Measurements from ENCODE around the gene PRAMEF33. TPM values are rescaled to one million over a fixed set of nuclear protein-coding genes. Genes with fewer than 3 reads are reported as not detected.
"Not testable (repeated sequence)": the region's sequence is repeated elsewhere in the genome, so short reads cannot be mapped to it uniquely, and the experiment has no call there.

PRAMEF33 gene, protein sequence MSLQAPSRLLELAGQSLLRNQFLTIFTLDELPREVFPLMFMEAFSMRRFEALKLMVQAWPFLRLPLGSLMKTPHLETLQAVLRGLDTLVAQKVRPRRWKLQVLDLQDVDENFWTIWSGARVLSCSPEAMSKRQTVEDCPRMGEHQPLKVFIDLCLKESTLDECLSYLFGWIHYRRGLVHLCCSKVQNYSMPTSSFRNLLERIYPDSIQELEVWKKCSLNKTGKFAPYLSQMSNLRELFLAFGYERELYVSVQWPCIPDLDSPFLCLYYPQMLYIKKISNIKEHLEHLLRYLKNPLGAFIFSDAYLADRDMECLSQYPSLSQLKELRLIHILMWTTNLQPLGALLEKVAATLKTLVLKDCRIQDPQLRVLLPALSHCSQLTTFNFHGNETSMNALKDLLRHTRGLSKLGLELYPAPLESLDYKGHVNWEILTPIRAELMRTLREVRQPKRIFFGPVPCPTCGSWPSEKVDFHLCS
- not detected for polyA plus RNA-seq (ENCODE audit: insufficient read length)

DNA sequence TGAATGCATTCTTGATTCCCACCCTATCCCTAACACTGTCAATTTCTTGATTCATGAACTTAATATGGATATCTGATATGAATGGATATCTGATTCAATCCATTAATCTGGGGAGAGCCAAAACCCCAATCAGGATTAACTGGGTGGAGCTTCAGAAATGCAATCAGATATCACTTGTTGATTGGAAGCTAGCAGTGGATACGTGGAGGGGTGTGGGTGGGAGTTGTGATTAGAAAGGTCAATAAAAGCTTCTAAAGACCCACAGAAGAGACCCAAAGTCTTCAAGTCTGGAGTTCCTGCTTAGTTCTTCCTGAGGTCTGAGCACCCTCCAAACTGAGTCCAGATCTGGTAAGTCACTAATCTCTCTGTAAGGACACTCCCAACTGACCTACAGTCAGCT, at the start of gene PRAMEF33:
Gene PRAMEF33, plus strand, starts transcription at position 301 of the 400 bp plus-strand sequence. CDS start 2,416 bp downstream, outside the sequence.
- DNase-seq: not testable (repeated sequence)

- DNase-seq: not testable (repeated sequence)
Measured at GRCh38 chr1:13253898-13254297, 49.4 kb upstream of the PRAMEF33 start, which contains the start of gene PRAMEF5. TSS of gene PRAMEF5 (plus strand) at chr1:13254198. CDS start at chr1:13259269, 5,071 bp downstream.

DNA sequence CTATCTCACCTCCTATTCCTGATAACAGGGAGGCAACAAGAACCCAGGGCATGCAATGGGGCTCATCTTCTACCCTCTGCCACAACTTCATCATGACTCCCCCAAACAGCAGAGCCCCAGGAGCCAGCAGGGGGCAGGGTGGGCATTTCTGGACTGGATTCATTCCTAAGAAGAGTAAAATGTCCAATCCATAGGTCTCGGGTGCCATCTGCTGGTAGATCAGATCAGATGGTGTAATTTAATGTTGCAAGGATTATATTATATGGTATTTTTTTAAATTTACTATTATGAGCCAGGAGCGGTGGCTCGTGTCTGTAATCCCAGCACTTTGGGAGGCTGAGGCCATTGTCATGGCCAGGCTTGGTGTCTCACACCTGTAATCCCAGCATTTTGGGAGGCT, 38.2 kb upstream of the PRAMEF33 start:
- DNase-seq: not testable (repeated sequence)

- not testable (repeated sequence) for DNase-seq
Measured at GRCh38 chr1:13277016-13277415, 26.3 kb upstream of the PRAMEF33 start.

- DNase-seq: not testable (repeated sequence)
Measured at GRCh38 chr1:13279617-13280016, 23.7 kb upstream of the PRAMEF33 start.

- DNase-seq: not testable (repeated sequence)
Measured at GRCh38 chr1:13285037-13285436, 18.3 kb upstream of the PRAMEF33 start, which contains the start of gene PRAMEF8. TSS of gene PRAMEF8 (minus strand) at chr1:13285137. CDS start at chr1:13284091, 1,046 bp downstream.

DNA sequence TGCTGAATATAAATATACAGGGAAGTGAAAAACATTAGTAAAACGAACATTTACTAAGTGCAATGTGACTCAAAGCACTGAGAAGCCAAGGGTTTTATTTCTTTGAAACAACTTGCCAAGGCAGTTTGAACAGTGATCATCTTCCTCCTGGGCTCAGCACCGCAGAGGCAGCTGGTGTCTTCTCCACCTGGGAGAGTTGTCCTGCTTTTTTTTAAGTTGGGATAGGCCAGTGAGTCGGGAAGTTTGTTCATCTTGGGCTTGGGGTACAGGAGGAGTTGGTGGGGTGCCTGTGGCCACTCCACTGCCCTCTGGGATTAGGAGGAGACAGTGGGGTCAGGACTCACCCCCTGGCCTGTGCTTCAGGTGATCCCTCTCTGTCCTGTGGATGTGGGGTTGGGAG, 14.3 kb upstream of the PRAMEF33 start:
- not testable (repeated sequence) for DNase-seq

GRCh38 chr1:13297216-13297931, 6.0 kb upstream of the PRAMEF33 start:
- DNase-seq: not testable (repeated sequence)

- DNase-seq: not testable (repeated sequence)
Measured at GRCh38 chr1:13298699-13299098, 4.6 kb upstream of the PRAMEF33 start.

GRCh38 chr1:13302197-13302596, 1.1 kb upstream of the PRAMEF33 start:
- not testable (repeated sequence) for DNase-seq

DNA sequence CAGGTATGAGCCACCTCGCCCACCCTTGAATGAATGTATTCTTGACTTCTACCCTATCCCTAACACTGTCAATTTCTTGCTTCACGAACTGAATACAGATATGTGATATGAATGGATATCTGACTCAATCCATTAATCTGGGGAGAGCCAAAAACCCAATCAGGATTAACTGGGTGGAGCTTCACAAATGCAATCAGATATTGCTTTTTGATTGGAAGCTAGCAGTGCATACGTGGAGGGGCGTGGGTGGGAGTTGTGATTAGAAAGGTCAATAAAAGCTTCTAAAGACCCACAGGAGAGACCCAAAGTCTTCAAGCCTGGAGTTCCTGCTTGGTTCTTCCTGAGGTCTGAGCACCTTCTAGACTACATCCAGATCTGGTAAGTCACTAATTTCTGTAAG, 11.9 kb downstream of the PRAMEF33 start, which contains the start of gene PRAMEF15:
Gene PRAMEF15, plus strand, starts transcription at position 301 of the 400 bp plus-strand sequence. CDS start 2,827 bp downstream, outside the sequence.
- DNase-seq: not testable (repeated sequence)

DNA sequence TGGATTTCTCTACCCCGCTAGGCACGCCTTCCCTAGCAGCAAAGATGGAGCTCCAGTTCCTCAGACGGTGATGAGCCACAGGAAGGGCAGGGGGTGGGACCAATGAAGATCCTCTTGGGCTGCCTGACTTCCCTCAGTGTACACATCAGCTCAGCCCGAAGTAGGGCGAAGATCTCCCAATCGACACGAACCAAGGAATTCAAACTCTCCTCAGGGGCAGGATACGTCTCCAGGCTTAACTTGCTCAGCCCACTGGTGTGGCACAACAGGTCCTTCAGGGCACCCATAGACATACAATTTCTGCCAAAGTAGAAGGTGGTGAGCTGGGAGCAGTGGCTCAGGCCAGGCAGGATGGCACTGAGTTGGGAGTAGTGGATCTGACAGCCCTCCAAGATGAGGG, 39.2 kb downstream of the PRAMEF33 start:
- not testable (repeated sequence) for DNase-seq

- not testable (repeated sequence) for DNase-seq
Measured at GRCh38 chr1:13347034-13347433, 43.7 kb downstream of the PRAMEF33 start, which contains the start of gene PRAMEF14. TSS of gene PRAMEF14 (minus strand) at chr1:13347134. CDS start at chr1:13345314, 1,820 bp downstream.

DNA sequence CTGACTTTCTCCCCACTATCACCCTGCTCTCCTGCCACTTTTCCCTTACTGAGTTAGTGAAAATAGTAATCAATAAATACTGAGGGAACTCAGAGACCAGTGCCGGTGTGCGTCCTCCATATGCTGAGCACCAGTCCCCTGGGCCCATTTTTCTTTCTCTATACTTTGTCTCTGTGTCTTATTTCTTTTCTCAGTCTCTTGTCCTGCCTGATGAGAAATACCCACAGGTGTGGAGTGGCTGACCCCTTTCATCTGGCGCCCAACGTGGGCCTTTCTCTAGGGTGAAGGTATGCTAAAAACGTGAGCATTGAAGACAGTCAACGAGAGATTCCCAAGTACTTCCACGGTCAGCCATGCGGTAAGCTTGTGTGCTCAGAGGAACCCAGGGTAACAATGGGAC, 50.1 kb downstream of the PRAMEF33 start:
- not testable (repeated sequence) for DNase-seq

DNA sequence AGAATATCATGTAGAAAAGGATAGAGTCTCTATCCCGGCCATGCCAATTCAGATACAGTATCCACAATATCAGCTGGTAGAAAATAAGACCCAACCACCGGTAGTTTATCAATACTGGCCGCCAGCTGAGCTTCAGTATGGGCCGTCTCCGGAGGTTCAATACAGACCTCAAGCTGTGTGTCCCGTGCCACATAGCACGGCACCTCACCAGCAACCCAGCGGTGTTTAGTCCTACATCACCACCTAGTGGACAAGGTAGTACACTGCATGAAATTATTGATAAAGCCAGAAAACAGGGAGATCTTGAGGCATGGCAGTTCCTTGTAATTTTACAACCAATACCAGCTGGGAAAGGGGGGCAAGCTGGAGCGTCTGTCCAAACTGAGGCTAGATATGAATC, 51.1 kb downstream of the PRAMEF33 start:
- DNase-seq: not testable (repeated sequence)

DNA sequence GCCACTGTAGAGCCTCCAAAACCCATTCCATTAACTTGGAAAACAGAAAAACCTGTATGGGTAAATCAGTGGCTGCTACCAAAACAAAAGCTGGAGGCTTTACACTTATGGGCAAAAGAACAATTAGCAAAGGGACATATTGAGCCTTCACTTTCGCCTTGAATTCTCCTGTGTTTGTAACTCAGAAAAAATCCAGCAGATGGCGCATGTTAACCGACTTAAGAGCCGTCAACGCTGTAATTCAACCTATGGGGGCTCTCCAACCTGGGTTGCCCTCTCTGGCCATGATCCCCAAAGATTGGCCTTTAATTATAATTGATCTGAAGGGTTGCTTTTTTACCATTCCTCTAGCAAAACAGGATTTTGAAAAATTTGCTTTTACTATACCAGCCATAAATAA, 53.4 kb downstream of the PRAMEF33 start:
- DNase-seq: peak; percentile 29

Other genes starting within 250 kb of the PRAMEF33 start
- gene PRAMEF27, start 247.0 kb upstream of the PRAMEF33 start, polyA plus RNA-seq (ENCODE audit: insufficient read length): not detected
- not detected for gene HNRNPCL3, start 242.8 kb upstream of the PRAMEF33 start, polyA plus RNA-seq (ENCODE audit: insufficient read length)
- not detected for gene PRAMEF25, start 232.8 kb upstream of the PRAMEF33 start, polyA plus RNA-seq (ENCODE audit: insufficient read length)
- gene HNRNPCL2, start 186.7 kb upstream of the PRAMEF33 start, polyA plus RNA-seq (ENCODE audit: insufficient read length): 0.18 TPM
- gene PRAMEF26, start 147.5 kb upstream of the PRAMEF33 start, polyA plus RNA-seq (ENCODE audit: insufficient read length): not detected
- gene HNRNPCL4, start 137.9 kb upstream of the PRAMEF33 start, polyA plus RNA-seq (ENCODE audit: insufficient read length): not detected
- not detected for gene PRAMEF9, start 131.7 kb upstream of the PRAMEF33 start, polyA plus RNA-seq (ENCODE audit: insufficient read length)
- not detected for gene PRAMEF13, start 102.1 kb upstream of the PRAMEF33 start, polyA plus RNA-seq (ENCODE audit: insufficient read length)
- gene PRAMEF18, start 77.4 kb upstream of the PRAMEF33 start, polyA plus RNA-seq (ENCODE audit: insufficient read length): not detected
- gene PRAMEF5, start 49.3 kb upstream of the PRAMEF33 start, polyA plus RNA-seq (ENCODE audit: insufficient read length): not detected
- gene PRAMEF8, start 18.4 kb upstream of the PRAMEF33 start, polyA plus RNA-seq (ENCODE audit: insufficient read length): not detected
- gene PRAMEF15, start 12.0 kb downstream of the PRAMEF33 start, polyA plus RNA-seq (ENCODE audit: insufficient read length): not detected
- gene PRAMEF14, start 43.6 kb downstream of the PRAMEF33 start, polyA plus RNA-seq (ENCODE audit: insufficient read length): not detected
- gene PRAMEF19, start 68.4 kb downstream of the PRAMEF33 start, polyA plus RNA-seq (ENCODE audit: insufficient read length): not detected
- not detected for gene PRAMEF17, start 86.1 kb downstream of the PRAMEF33 start, polyA plus RNA-seq (ENCODE audit: insufficient read length)
- not detected for gene PRAMEF20, start 106.9 kb downstream of the PRAMEF33 start, polyA plus RNA-seq (ENCODE audit: insufficient read length)
- gene LRRC38, start 210.5 kb downstream of the PRAMEF33 start, polyA plus RNA-seq (ENCODE audit: insufficient read length): 31.8 TPM